Measurements from ENCODE around the gene INS.
"Not testable (repeated sequence)": the region's sequence is repeated elsewhere in the genome, so short reads cannot be mapped to it uniquely, and the experiment has no call there.

INS gene

DNA sequence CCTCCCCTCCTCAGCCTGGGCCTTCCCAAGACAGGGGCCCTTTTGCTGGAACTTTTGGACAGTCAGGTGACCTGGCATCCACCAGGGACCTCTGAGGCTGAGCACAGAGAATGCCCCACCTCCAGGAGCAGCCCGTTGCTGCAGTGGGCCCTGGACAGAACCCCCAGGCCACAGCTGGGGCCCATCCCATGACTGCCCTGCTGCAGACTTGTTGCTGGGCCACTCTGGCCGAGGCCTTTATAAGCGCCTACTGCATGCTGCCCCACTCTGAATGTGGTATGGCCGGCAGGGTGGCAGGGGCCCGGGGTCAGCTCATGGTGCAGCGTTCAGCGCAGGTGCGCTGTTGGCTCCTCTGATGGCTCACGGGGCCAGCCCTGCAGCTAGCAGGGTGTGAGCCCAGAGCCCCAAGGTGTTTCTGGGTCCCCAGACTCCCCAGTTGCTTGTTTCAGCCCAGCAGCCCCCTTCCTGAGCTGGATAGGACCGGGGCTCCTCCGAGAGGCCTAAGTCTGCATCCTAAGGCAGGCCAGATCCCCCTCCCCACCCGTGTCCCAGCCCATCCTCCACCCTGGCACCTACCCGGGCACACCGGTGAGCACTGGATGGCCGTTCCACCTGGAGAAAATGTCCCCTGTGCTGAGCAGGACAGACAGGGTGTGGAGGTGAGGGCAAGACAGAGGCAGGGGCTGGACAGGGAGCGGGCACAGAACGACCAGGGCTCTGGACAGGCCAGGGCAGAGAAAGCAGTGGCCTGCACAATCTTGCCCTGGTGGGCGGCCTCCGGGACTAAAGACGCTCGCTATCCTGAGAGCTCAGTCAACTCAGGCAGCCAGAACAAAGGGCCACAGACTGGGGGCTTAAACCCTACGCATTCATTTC, 38.7 kb upstream of the INS start:
- no peak for DNase-seq (ENCODE audit: extremely low read depth in 1 of 2, low read depth in 1 of 2)

GRCh38 chr11:2198621-2199365, 37.8 kb upstream of the INS start:
- DNase-seq (ENCODE audit: extremely low read depth in 1 of 2, low read depth in 1 of 2), result no peak

DNA sequence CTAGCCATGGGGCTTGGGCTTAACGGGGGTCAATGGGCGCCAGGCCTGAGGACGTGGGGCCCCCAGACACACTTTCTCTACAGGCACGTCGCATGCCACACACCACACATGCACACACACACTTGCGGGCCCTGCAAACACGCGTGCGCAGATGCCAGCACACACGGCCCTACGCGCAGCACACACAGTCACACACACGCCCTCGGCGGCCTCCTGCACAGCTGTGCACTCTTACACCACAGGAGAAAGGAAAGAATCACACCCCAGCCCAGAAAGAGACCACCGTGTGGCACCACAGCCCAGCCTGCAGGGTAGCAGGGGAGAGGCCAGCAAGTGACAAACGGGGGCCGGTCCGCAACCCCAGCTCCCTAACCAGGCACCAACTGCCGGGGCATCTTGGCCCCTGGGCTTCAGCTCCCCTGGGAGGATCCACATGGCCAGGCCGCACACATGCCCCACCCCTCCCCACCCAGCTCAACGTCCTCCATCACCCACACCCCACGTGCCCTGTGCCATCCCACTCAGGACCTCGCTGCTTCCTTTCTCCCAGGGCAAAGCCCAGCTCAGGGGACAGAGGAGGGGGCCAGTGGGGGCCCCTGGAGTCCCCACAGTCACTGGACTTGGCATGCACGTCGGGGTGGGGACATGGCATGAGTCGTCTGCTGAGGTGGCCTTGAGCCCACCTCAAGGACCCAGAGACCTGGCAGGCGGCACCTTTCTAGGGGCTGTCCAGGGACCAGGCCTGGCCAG, 36.9 kb upstream of the INS start:
- no peak for DNase-seq (ENCODE audit: extremely low read depth in 1 of 2, low read depth in 1 of 2)

DNA sequence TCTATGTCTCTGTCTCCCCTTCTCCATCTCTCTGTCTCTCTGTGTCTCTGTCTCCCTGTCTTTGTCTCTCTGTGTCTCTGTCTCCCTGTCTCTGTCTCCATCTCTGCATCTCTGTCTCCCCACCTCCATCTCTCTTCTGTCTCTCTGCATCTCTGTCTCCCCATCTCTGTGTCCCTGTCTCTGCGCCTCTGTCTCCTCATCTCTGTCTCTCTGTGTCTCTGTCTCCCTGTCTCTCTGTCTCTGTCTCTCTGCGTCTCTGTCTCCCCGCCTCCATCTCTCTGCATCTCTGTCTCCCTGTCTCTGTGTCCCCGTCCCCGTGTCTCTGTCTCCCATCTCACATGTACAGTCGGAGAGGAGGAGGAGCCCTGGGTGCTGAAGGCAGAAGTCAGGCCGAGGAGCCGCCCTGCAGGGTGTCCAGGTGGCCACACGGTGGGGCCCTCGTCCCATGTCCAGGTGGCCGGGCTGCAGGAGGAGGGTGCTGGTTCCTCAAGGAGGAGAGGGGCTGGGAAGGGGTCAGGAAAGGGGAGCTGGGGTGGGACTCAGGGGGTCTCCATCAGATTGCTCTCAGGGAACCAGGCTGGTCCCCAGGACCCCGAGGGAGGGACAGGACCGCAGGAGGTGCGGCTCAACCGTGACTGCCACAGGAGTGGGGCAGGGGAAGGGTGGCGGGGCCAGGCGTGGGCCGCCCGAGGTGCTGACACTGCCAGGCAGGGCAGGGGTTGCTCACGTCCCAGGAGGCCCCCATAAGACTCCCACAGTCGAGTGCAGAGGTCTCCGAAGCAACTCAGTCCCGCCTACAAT, 36.2 kb upstream of the INS start:
- DNase-seq (ENCODE audit: extremely low read depth in 1 of 2, low read depth in 1 of 2), result peak; percentile 27 to 46

DNA sequence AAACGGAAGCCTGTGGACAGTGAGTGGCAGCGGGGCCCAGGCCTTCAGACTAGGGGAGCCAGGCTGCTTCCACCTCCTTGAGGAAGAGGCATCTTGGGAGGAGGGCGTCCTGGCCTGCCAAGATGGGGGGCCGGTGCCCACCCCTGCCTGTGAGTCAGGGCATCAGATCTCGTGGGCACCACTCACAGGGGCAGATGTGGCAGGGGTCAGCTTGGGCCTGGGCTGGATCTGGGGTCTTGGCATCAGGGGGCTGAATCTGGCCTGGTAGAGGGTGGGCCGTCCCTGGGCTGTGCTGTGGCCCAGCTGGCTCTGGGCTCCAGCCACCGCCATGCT, 34.7 kb upstream of the INS start:
- no peak for DNase-seq (ENCODE audit: extremely low read depth in 1 of 2, low read depth in 1 of 2)

GRCh38 chr11:2194877-2195755, 34.1 kb upstream of the INS start:
- peak in 1 of 2 donors; percentile 32 for DNase-seq (ENCODE audit: extremely low read depth in 1 of 2, low read depth in 1 of 2)

DNA sequence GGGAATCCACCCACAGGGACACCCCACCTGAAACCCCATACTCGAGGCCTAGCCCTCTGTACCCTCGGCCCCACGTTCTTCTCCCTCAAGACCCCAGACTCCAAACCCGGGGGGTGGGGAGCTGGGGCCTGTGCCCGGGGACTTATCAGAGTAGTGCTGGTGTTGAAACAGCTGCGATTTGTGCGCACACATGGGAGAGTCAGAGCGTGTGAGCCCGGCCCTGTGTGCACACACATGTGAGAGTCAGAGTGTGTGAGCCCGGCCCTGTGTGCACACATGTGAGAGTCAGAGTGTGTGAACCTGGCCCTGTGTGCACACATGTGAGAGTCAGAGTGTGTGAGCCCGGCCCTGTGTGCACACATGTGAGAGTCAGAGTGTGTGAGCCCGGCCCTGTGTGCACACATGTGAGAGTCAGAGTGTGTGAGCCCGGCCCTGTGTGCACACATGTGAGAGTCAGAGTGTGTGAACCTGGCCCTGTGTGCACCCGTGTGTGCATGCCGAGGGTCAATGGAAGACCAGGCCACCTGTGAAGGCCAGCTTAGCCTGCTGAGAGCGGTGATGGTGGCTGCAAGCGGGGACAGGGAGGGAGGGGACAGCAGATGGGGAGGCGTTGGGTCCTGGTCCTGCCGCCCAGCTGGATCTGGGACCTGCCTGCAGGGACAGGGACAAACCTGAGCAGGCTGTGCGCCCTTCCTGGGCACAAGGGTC, 33.0 kb upstream of the INS start:
- DNase-seq (ENCODE audit: extremely low read depth in 1 of 2, low read depth in 1 of 2), result not testable (repeated sequence)

GRCh38 chr11:2193099-2193887, 32.3 kb upstream of the INS start:
- no peak for DNase-seq (ENCODE audit: extremely low read depth in 1 of 2, low read depth in 1 of 2)

GRCh38 chr11:2192435-2192834, 31.4 kb upstream of the INS start:
- DNase-seq (ENCODE audit: extremely low read depth in 1 of 2, low read depth in 1 of 2), result no peak

- DNase-seq (ENCODE audit: extremely low read depth in 1 of 2, low read depth in 1 of 2), result no peak
These were observed 30.9 kb upstream of the INS start for GRCh38 chr11:2191883-2192282.

DNA sequence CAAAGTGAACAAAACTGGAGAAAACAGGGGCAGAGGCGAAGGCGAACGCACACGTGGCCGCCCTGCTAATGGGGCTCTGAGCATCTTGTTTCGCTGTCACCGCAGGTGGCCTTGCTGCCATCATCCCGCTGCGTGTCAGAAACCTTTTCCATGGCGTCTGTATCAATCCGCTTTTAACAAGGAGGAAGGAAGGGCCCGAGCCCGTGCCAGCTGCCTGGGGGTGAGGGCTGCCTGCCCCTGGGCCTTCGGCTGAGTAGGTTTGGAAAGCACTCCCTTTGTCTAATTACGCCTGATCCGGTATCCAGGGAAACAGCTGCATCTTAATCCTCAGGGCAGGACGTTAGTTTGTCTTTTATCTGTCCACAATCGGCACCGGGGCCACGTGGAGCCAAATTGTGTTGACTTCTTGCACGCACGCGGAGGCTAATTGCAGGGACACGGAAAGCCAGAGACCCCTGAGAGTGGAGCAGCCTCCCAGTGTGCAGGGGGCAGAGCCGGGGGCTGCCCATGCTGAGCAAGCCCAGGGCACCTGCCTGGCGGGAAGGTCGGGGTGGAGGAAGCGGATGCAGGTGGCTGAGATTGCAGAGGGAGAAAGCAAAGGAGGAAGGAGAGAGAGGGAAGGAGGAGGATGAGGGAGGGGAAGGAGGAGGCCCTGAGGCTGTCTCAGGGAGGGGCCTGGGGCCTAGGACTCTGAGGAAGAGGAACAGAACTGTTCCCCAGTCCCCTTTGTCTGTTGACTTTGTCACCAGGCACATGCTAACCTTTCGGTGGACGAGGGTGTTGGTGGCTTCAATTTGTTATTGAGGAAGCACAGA, 29.9 kb upstream of the INS start:
- no peak for DNase-seq (ENCODE audit: extremely low read depth in 1 of 2, low read depth in 1 of 2)

DNA sequence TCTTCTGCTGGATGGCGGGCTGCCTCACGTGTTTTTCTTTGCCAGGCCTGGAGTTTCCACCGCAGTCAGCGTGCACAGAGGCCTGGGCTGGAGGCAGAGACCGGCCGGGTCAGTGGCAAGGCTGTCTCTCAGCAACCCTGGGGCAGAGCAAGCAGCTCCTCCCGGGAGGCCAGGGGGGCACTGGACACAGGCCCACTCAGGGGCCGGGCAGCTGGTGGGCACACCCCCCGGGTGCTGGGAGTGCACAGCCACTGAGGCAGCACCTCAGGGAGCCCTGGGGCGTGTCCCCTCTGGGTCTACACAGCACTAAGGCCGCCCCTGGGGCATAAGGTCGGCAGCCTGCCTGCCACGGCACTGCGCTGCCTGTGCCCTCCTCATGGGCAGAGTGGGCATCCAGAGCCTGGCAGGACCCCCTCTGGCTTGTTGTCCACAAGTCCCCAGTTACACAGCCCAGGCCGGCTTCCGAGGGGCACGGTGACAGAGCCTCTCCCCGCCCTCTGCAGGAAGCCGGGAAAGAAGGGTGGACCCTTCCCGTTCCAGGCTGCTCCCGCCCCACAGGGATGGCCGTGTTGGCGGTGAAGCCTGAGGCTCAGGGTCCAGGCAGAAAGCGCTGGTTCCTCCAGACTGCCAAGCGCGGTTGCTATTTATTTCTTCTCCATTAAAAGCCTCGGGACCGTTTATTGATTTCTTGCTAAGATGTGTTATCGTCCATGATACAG, 29.1 kb upstream of the INS start:
- no peak for DNase-seq (ENCODE audit: extremely low read depth in 1 of 2, low read depth in 1 of 2)

DNA sequence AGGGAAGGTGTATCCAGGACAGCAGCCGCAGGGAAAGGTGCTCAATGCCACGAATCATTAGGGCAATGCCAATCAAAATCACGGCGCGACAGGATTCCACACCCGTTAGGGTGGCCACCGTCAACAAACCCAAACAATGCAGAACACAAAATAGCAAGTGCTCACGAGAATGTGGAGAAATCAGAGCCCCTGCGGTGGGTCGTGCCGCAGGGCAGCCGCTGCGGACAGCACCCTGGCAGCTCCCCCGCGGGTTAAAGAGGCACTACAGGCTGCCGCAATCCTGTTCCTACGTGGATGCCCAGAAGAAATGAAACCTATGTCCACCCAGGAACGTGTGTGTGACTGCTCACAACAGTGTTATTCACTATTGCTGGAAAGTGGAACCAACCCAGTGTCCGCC, 27.7 kb upstream of the INS start:
- DNase-seq (ENCODE audit: extremely low read depth in 1 of 2, low read depth in 1 of 2), result no peak

- DNase-seq (ENCODE audit: extremely low read depth in 1 of 2, low read depth in 1 of 2), result no peak
These were observed 26.3 kb upstream of the INS start for GRCh38 chr11:2187280-2187707.

DNA sequence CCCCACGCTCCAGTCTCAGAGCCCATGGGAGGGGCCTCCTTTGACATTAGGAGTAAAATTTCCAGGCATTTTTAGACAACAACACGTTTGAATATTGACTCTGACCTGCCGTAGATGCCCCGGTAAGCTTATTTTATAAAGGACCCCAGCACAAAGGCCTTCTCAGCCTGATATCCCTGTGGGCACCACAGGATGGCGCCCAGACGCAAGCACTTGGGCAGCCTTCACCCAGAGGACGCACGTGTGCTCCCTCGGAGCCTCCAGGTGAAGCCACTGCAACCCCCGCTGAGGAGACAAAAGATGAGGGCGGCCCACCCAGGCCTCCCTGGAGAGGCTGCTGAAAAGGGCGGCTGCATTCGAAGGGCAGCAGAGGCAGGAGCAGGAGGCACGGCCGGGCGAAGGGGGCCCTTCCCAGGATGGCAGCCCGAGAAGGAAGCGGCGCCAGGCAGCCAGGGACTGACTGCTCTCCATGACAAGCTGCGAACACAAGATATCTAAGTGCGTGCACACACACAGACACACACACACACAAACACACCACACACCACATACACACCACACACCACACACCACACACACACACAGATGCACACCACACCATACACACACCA, 25.8 kb upstream of the INS start:
- peak in 1 of 2 donors; percentile 27 for DNase-seq (ENCODE audit: extremely low read depth in 1 of 2, low read depth in 1 of 2)

DNA sequence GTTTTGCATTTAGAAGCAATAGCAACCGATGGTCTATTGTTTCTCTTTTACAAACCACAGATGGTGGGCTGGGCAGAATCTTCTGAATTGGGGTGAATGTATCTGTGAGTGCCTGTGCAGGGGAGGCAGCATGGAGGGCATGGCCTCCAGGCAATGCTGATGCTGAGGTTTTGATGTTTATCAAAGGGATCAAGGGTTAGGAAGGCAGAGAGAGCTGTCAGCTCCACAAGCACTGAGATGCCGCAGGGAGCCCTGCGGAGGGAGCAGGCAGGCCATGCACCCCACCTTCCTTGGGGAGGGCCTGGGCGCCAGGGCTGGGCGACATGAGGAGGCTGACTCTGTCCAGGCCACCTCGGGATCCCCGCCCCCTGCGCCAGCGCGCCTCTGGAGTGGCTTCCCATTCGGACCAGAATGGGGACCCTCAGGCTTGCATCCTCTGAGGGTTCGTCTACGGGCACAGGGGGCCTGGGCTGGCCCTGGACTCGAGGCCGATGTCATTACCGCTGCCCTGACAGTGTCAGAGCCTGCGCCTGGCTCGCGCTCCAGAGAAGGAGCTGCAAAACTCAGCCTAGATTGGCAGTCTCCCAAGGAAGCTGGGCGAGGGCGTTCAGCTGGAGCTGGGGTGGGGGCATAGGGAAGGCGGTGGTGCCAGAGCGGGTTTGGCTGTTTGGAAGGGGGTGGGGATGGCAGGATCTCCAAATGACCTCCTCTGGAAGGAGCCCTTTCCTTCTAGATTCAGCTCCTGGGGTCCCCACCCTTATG, 24.5 kb upstream of the INS start:
- DNase-seq (ENCODE audit: extremely low read depth in 1 of 2, low read depth in 1 of 2), result no peak
